ENCODE data around the gene PIRT. TPM values are rescaled to one million over a fixed set of nuclear protein-coding genes. Genes with fewer than 3 reads are reported as not detected.

PIRT gene
- total and polyA plus RNA-seq, 2 donors (not counting 1 experiment from before 2014, with no cell fraction given), result not detected

DNA sequence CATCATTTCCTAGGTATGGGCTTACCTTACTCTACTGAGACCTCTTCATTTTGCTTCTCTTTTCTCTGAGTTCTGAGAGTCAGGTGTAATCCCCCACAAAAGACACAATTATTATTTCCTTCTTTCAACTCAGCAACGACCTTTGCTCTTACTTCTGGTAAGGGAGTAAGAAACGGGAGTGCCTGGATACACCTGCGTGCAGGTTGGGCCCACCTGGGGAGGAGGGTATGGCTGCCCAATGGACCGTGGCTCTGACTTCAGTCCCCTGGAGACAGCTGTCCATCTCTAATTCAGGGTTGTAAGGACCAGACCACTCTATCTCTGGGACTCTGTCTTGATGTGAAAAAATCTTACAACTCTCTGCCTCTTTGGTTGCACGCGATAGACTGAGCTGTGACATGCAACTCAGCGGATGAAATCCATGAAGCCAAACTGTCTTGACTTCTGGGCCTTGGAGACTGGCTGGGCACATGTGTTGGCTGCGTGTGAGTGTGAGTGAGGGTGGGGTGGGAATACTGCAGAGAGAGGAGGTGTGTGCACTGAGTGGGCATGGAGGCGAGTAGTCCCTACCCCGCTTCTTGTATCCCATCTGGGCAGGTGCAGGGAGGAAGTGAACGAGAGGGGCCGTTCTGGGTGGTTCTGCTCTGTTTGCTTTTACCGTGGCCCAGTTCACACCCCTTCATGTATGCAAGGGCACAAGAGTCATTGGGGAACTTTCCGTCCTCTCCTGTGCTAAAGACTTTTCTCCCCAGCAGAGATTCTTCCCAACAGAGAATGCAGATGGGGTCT is 35.2 kb downstream of the PIRT start:
- Histone ChIP-seq H3K27me3 (ENCODE audit: control insufficient read depth, insufficient read depth, low read length) (no peaks in the 10 kb centered on the region), H3K4me1 (ENCODE audit: control insufficient read depth, extremely low read depth, insufficient read depth, low read length) (no peaks in the 10 kb centered on the region), H2AFZ (ENCODE audit: low read length) (no peak overlapping the region), H3K9ac (ENCODE audit: insufficient read depth, low read length) (no peak overlapping the region), H3K36me3 (ENCODE audit: control insufficient read depth, insufficient read depth, low read length) (no peaks in the 10 kb centered on the region), H3K79me2 (ENCODE audit: control insufficient read depth, insufficient read depth, low read length) (no peaks in the 10 kb centered on the region), H3K27ac (ENCODE audit: insufficient read depth, low read length) (no peak overlapping the region), H3K9me3 (ENCODE audit: control insufficient read depth, insufficient read depth, low read depth, low read length) (no peaks in the 10 kb centered on the region), H3K4me2 (ENCODE audit: extremely low read depth, insufficient read depth, low read length) (no peak overlapping the region), H4K20me1 (ENCODE audit: control insufficient read depth, extremely low read depth, insufficient read depth, low read length) (no peaks in the 10 kb centered on the region), H3K4me3 (replicated peaks in 1 of 4; ENCODE audit: control extremely low read depth in 1 of 4, insufficient read depth in 1 of 4, low read depth in 3 of 4, low read length in 4 of 4) (no peak overlapping the region)
- TF ChIP-seq, protein P1, sequence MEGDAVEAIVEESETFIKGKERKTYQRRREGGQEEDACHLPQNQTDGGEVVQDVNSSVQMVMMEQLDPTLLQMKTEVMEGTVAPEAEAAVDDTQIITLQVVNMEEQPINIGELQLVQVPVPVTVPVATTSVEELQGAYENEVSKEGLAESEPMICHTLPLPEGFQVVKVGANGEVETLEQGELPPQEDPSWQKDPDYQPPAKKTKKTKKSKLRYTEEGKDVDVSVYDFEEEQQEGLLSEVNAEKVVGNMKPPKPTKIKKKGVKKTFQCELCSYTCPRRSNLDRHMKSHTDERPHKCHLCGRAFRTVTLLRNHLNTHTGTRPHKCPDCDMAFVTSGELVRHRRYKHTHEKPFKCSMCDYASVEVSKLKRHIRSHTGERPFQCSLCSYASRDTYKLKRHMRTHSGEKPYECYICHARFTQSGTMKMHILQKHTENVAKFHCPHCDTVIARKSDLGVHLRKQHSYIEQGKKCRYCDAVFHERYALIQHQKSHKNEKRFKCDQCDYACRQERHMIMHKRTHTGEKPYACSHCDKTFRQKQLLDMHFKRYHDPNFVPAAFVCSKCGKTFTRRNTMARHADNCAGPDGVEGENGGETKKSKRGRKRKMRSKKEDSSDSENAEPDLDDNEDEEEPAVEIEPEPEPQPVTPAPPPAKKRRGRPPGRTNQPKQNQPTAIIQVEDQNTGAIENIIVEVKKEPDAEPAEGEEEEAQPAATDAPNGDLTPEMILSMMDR (conservative IDR thresholded peaks at IDR 0.05 in 1 of 2, IDR thresholded peaks at IDR 0.05 in 1 of 2; ENCODE audit: low read depth in 1 of 2, low read length in 2 of 2), result no peak
- TF ChIP-seq EZH2 (IDR thresholded peaks at IDR 0.05; ENCODE audit: low read length, missing control alignments), result no peak
- no peak for DNase-seq (ENCODE audit: low read depth in 2 of 2)

DNA sequence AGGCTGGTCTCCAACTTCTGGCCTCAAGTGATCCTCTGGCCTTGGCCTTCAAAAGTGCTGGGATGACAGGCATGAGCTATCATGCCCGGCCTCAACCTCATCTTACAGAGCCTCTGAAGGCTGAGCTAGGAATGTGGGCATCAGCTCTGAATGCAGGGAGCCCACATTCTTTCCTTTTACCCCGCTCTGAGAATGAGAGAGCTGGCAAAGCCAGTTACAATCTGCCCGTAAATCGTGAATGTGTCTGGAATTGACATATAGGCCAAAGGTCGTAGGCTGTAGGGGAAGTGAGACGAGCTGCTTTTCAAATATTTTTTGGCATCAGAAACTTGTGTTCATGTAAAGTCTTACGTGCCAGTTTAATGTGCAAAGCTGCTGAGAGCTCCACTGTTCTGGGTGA is 38.5 kb downstream of the PIRT start:
- H3K4me3 ChIP-seq (replicated peaks in 1 of 4; ENCODE audit: control extremely low read depth in 1 of 4, insufficient read depth in 1 of 4, low read depth in 3 of 4, low read length in 4 of 4), result no peak overlapping the region
- TF ChIP-seq EZH2 (IDR thresholded peaks at IDR 0.05; ENCODE audit: low read length, missing control alignments), result no peak
- TF ChIP-seq, protein P1 (conservative IDR thresholded peaks at IDR 0.05 in 1 of 2, IDR thresholded peaks at IDR 0.05 in 1 of 2; ENCODE audit: low read depth in 1 of 2, low read length in 2 of 2), result no peak
- no peak overlapping the region for H3K9ac ChIP-seq (ENCODE audit: insufficient read depth, low read length)
- no peak overlapping the region for H3K27ac ChIP-seq (ENCODE audit: insufficient read depth, low read length)
- H3K36me3 ChIP-seq (ENCODE audit: control insufficient read depth, insufficient read depth, low read length), result no peaks in the 10 kb centered on the region
- no peak for DNase-seq (ENCODE audit: low read depth in 2 of 2)
- H2AFZ ChIP-seq (ENCODE audit: low read length), result no peak overlapping the region
- H3K4me2 ChIP-seq (ENCODE audit: extremely low read depth, insufficient read depth, low read length), result no peak overlapping the region
- no peaks in the 10 kb centered on the region for H3K9me3 ChIP-seq (ENCODE audit: control insufficient read depth, insufficient read depth, low read depth, low read length)
- no peaks in the 10 kb centered on the region for H3K79me2 ChIP-seq (ENCODE audit: control insufficient read depth, insufficient read depth, low read length)
- no peaks in the 10 kb centered on the region for H3K4me1 ChIP-seq (ENCODE audit: control insufficient read depth, extremely low read depth, insufficient read depth, low read length)
- no peaks in the 10 kb centered on the region for H3K27me3 ChIP-seq (ENCODE audit: control insufficient read depth, insufficient read depth, low read length)
- no peaks in the 10 kb centered on the region for H4K20me1 ChIP-seq (ENCODE audit: control insufficient read depth, extremely low read depth, insufficient read depth, low read length)

DNA sequence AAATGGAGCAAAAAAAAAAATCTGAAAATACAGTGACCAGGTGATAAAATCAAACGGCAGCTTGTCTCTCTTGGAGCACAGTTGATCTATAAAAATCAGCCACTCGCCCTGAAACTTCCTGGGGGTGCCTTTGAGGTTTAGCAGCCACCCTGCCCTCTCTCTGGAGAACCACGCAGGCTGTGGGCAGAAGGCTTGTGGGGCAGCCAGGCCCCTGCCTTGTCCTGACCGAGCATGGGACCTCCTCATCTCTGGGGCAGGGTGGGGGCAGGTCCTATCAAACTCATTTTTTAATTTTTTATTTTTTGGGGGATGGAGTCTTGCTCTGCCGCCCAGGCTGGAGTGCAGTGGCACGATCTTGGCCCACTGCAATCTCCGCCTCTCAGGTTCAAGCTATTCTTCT is 39.0 kb downstream of the PIRT start:
- H3K9me3 ChIP-seq (ENCODE audit: control insufficient read depth, insufficient read depth, low read depth, low read length), result no peaks in the 10 kb centered on the region
- H3K9ac ChIP-seq (ENCODE audit: insufficient read depth, low read length), result no peak overlapping the region
- H3K4me3 ChIP-seq (replicated peaks in 1 of 4; ENCODE audit: control extremely low read depth in 1 of 4, insufficient read depth in 1 of 4, low read depth in 3 of 4, low read length in 4 of 4), result no peak overlapping the region
- H3K36me3 ChIP-seq (ENCODE audit: control insufficient read depth, insufficient read depth, low read length), result no peaks in the 10 kb centered on the region
- no peak for DNase-seq (ENCODE audit: low read depth in 2 of 2)
- no peaks in the 10 kb centered on the region for H4K20me1 ChIP-seq (ENCODE audit: control insufficient read depth, extremely low read depth, insufficient read depth, low read length)
- TF ChIP-seq EZH2 (IDR thresholded peaks at IDR 0.05; ENCODE audit: low read length, missing control alignments), result no peak
- TF ChIP-seq, protein P1 (conservative IDR thresholded peaks at IDR 0.05 in 1 of 2, IDR thresholded peaks at IDR 0.05 in 1 of 2; ENCODE audit: low read depth in 1 of 2, low read length in 2 of 2), result no peak
- H2AFZ ChIP-seq (ENCODE audit: low read length), result no peak overlapping the region
- no peak overlapping the region for H3K27ac ChIP-seq (ENCODE audit: insufficient read depth, low read length)
- H3K27me3 ChIP-seq (ENCODE audit: control insufficient read depth, insufficient read depth, low read length), result no peaks in the 10 kb centered on the region
- no peaks in the 10 kb centered on the region for H3K79me2 ChIP-seq (ENCODE audit: control insufficient read depth, insufficient read depth, low read length)
- no peaks in the 10 kb centered on the region for H3K4me1 ChIP-seq (ENCODE audit: control insufficient read depth, extremely low read depth, insufficient read depth, low read length)
- H3K4me2 ChIP-seq (ENCODE audit: extremely low read depth, insufficient read depth, low read length), result no peak overlapping the region

Data from fibroblast of lung (primary cell).